Measurements from ENCODE around the gene KANSL3.

DNA sequence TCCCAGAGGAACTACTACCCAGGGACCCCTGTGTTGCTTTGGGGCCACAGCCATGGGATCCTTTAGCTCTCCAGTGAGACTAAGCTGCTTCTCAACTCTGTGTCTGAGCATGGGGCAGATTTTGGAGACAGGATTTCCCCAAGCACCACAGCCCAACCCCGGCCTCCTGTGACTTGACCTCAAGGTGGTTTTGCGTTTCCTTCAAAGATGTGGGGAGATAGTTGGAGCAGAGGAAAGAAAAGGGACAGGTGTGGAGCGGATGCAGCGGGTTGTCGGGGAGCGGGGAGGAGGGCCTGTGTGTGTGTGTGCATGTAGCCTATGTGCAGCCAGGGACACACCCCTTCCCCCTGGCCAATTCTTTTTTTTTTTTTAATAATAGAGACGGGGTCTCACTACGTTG, 91.3 kb downstream of the KANSL3 start:
- TF ChIP-seq CTCF (conservative IDR thresholded peaks at IDR 0.05; ENCODE audit: low read depth in 2 of 2) (no peak), JUNB (IDR thresholded peaks at IDR 0.05; ENCODE audit: unreplicated experiment) (no peak), CREB1 (CRISPR knock-in tag; IDR thresholded peaks at IDR 0.05; ENCODE audit: low read depth) (no peak), POLR2AphosphoS5 (IDR thresholded peaks at IDR 0.05; ENCODE audit: low read depth) (no peak), ZNF331 (CRISPR knock-in tag; IDR thresholded peaks at IDR 0.05; ENCODE audit: low read depth) (no peak), EZH2phosphoT487 (IDR thresholded peaks at IDR 0.05; ENCODE audit: unreplicated experiment) (no peak), EZH2 (IDR thresholded peaks at IDR 0.05; ENCODE audit: low read depth, unreplicated experiment) (no peak)
- TF ChIP-seq, protein P1, sequence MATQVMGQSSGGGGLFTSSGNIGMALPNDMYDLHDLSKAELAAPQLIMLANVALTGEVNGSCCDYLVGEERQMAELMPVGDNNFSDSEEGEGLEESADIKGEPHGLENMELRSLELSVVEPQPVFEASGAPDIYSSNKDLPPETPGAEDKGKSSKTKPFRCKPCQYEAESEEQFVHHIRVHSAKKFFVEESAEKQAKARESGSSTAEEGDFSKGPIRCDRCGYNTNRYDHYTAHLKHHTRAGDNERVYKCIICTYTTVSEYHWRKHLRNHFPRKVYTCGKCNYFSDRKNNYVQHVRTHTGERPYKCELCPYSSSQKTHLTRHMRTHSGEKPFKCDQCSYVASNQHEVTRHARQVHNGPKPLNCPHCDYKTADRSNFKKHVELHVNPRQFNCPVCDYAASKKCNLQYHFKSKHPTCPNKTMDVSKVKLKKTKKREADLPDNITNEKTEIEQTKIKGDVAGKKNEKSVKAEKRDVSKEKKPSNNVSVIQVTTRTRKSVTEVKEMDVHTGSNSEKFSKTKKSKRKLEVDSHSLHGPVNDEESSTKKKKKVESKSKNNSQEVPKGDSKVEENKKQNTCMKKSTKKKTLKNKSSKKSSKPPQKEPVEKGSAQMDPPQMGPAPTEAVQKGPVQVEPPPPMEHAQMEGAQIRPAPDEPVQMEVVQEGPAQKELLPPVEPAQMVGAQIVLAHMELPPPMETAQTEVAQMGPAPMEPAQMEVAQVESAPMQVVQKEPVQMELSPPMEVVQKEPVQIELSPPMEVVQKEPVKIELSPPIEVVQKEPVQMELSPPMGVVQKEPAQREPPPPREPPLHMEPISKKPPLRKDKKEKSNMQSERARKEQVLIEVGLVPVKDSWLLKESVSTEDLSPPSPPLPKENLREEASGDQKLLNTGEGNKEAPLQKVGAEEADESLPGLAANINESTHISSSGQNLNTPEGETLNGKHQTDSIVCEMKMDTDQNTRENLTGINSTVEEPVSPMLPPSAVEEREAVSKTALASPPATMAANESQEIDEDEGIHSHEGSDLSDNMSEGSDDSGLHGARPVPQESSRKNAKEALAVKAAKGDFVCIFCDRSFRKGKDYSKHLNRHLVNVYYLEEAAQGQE (IDR thresholded peaks at IDR 0.05; ENCODE audit: unreplicated experiment), result no peak
